Ishikawa (cell line): ENCODE data around the gene GALNTL6.

Experiments
- FOXM1 ChIP-seq: IDR thresholded peaks from 2 replicates; pipeline ENCODE4 v1.6.1; 2012; ENCODE audit warnings: low read depth, borderline replicate concordance
- NFIC ChIP-seq: IDR thresholded peaks from 2 replicates; pipeline ENCODE4 v1.6.1; 2012
- TAF1 ChIP-seq: IDR thresholded peaks from 2 replicates; pipeline ENCODE4 v1.6.1; 2012; ENCODE audit warnings: low read depth, mild to moderate bottlenecking
- YY1 ChIP-seq: IDR thresholded peaks from 2 replicates; pipeline ENCODE4 v1.6.1; 2012; ENCODE audit warnings: low read depth
- ZBTB7A ChIP-seq: IDR thresholded peaks from 2 replicates; pipeline ENCODE4 v1.6.1; 2012; ENCODE audit warnings: low read depth

GRCh38 chr4:171891038-171891437 is 77.8 kb downstream of the GALNTL6 start:
- no peak for TF ChIP-seq NFIC
- TF ChIP-seq YY1: no peak
- no peak for TF ChIP-seq FOXM1
- no peak for TF ChIP-seq TAF1
- no peak for TF ChIP-seq ZBTB7A
